SK-N-SH (cell line): Measurements from ENCODE around the gene SIDT1. TPM values are rescaled to one million over a fixed set of nuclear protein-coding genes. Genes with fewer than 3 reads are reported as not detected.

ENCODE experiments used
- CTCF ChIA-PET: fragments of 300-600, 350-600 bp; formaldehyde crosslinking; extraction: SDS; loops from one replicate; lab custom pipeline; 2021; lab: Yijun Ruan, JAX
- POLR2A ChIA-PET: fragments of 350-600 bp; sonication (Branson Sonifier 250); formaldehyde crosslinking; extraction: SDS; loops from one replicate; lab custom pipeline; 2020; ENCODE audit warnings: antibody characterized with exemption, inconsistent platforms; lab: Yijun Ruan, JAX
- DNase-seq: peaks from one replicate; pipeline ENCODE4 v3.0.0; 2012
- H2AFZ ChIP-seq: fragments of 200-600 bp; sonication (generic); 2 replicates; pipeline ENCODE4 v1.8.1; 2016; ENCODE audit warnings: antibody characterized with exemption, mild to moderate bottlenecking, low read depth
- H3F3A ChIP-seq: fragments of 200-600 bp; sonication (generic); replicated peaks from 2 replicates; pipeline ENCODE3; 2016; ENCODE audit warnings: antibody characterized with exemption, mild to moderate bottlenecking; ENCODE audit not compliant: insufficient read depth
- H3K27ac ChIP-seq, 2 experiments: fragments of 200-500 bp in 1 of 2; fragments of 200-600 bp in 1 of 2; sonication (Bioruptor generic) in 1 of 2; sonication (generic), shearing (Covaris generic) in 1 of 2; 2 replicates each; pipeline versions ENCODE4 v1.5.1 to v1.6.1; 2014 to 2016; ENCODE audit warnings: low read depth in 2 of 2, inconsistent platforms in 1 of 2, low read length in 1 of 2, mild to moderate bottlenecking in 1 of 2, mixed read lengths in 1 of 2
- H3K27me3 ChIP-seq: fragments of 200-600 bp; sonication (generic), shearing (Covaris generic); 2 replicates; pipeline ENCODE4 v1.6.1; 2016; ENCODE audit warnings: mixed run types; ENCODE audit not compliant: insufficient read depth
- H3K36me3 ChIP-seq, 2 experiments: fragments of 200-500 bp in 1 of 2; fragments of 200-600 bp in 1 of 2; sonication (Bioruptor generic) in 1 of 2; sonication (generic) in 1 of 2; replicated peaks in 1 of 2; 2 replicates each; pipeline versions ENCODE3 to v1.5.1; 2014 to 2016; ENCODE audit warnings: low read length in 1 of 2, mild to moderate bottlenecking in 1 of 2; ENCODE audit not compliant: insufficient read depth in 2 of 2, control insufficient read depth in 1 of 2
- H3K4me1 ChIP-seq, 2 experiments: fragments of 200-500 bp in 1 of 2; fragments of 200-600 bp in 1 of 2; sonication (Bioruptor generic) in 1 of 2; sonication (generic), shearing (Covaris generic) in 1 of 2; 2 replicates each; pipeline versions ENCODE4 v1.5.1 to v1.6.1; 2014 to 2016; ENCODE audit warnings: low read depth in 1 of 2, low read length in 1 of 2, mixed run types in 1 of 2; ENCODE audit not compliant: insufficient read depth in 2 of 2, control insufficient read depth in 1 of 2
- H3K4me2 ChIP-seq: fragments of 200-600 bp; sonication (generic), shearing (Covaris generic); 2 replicates; pipeline ENCODE4 v1.6.1; 2017; ENCODE audit warnings: mixed run types
- H3K4me3 ChIP-seq, 2 experiments: fragments of 200-500 bp in 1 of 2; fragments of 200-600 bp in 1 of 2; sonication (Bioruptor generic) in 1 of 2; sonication (generic), shearing (Covaris generic) in 1 of 2; 2 replicates each; pipeline versions ENCODE4 v1.5.1 to v1.8.1; 2014 to 2016; ENCODE audit warnings: low read depth in 2 of 2, inconsistent platforms in 1 of 2, low read length in 1 of 2, mild to moderate bottlenecking in 1 of 2, mixed read lengths in 1 of 2, moderate library complexity in 1 of 2
- H3K79me2 ChIP-seq: fragments of 200-600 bp; sonication (generic); 2 replicates; pipeline ENCODE4 v1.8.1; 2017; ENCODE audit warnings: mild to moderate bottlenecking; ENCODE audit not compliant: insufficient read depth
- H3K9ac ChIP-seq: fragments of 200-600 bp; sonication (generic); 2 replicates; pipeline ENCODE4 v1.6.1; 2017; ENCODE audit warnings: mixed run types
- H3K9me2 ChIP-seq: fragments of 200-600 bp; sonication (generic); 2 replicates; pipeline ENCODE4 v1.6.1; 2017; ENCODE audit warnings: mixed run types
- H3K9me3 ChIP-seq: fragments of 200-600 bp; sonication (generic); 2 replicates; pipeline ENCODE4 v1.6.1; 2017; ENCODE audit warnings: mixed run types, mild to moderate bottlenecking, moderate library complexity
- H4K20me1 ChIP-seq: fragments of 200-600 bp; sonication (generic); 2 replicates; pipeline ENCODE4 v1.6.1; 2017; ENCODE audit warnings: mild to moderate bottlenecking, mixed run types; ENCODE audit not compliant: insufficient read depth
- CTCF ChIP-seq: fragments of 200-600 bp; sonication (generic); IDR thresholded peaks from 2 replicates; pipeline ENCODE4 v1.6.1; 2017; ENCODE audit warnings: antibody characterized with exemption, mild to moderate bottlenecking, moderate library complexity
- EP300 ChIP-seq, 2 experiments: IDR thresholded peaks; 2 replicates each; pipeline versions ENCODE4 v1.4.0 to v1.6.1; 2012; ENCODE audit warnings: borderline replicate concordance in 1 of 2, low read depth in 1 of 2, low read length in 1 of 2
- FOSL2 ChIP-seq: IDR thresholded peaks from 2 replicates; pipeline ENCODE4 v1.4.0; 2012; ENCODE audit warnings: low read depth, mild to moderate bottlenecking, moderate library complexity, borderline replicate concordance
- FOXJ3 ChIP-seq: sonication (generic); formaldehyde crosslinking; IDR thresholded peaks from 2 replicates; pipeline ENCODE4 v1.5.1; 2020; ENCODE audit warnings: mild to moderate bottlenecking, missing genetic modification reagents
- FOXM1 ChIP-seq: IDR thresholded peaks from 2 replicates; pipeline ENCODE4 v1.4.0; 2012; ENCODE audit warnings: low read depth, mild to moderate bottlenecking
- GABPA ChIP-seq: IDR thresholded peaks from 2 replicates; pipeline ENCODE4 v1.4.0; 2012; ENCODE audit warnings: low read depth, mild to moderate bottlenecking
- GATA2 ChIP-seq: sonication (generic); formaldehyde crosslinking; IDR thresholded peaks from 2 replicates; pipeline ENCODE4 v1.5.0; 2020; ENCODE audit warnings: mild to moderate bottlenecking, missing genetic modification reagents
- JUND ChIP-seq: IDR thresholded peaks from 2 replicates; pipeline ENCODE4 v1.4.0; 2012
- MEF2A ChIP-seq: IDR thresholded peaks from 2 replicates; pipeline ENCODE4 v1.4.0; 2012; ENCODE audit warnings: low read depth, borderline replicate concordance
- NFIC ChIP-seq: IDR thresholded peaks from 2 replicates; pipeline ENCODE4 v1.4.0; 2012; ENCODE audit warnings: borderline replicate concordance
- TAF1 ChIP-seq: IDR thresholded peaks from 2 replicates; pipeline ENCODE4 v1.6.1; 2012; ENCODE audit warnings: low read depth, mild to moderate bottlenecking, low read length, moderate library complexity, borderline replicate concordance
- TEAD4 ChIP-seq: IDR thresholded peaks from 2 replicates; pipeline ENCODE4 v1.4.0; 2012; ENCODE audit warnings: mild to moderate bottlenecking, borderline replicate concordance; ENCODE audit not compliant: insufficient read depth
- USF1 ChIP-seq: IDR thresholded peaks from 2 replicates; pipeline ENCODE4 v1.4.0; 2012; ENCODE audit warnings: low read depth, borderline replicate concordance
- YY1 ChIP-seq: IDR thresholded peaks from 2 replicates; pipeline ENCODE4 v1.4.0; 2012; ENCODE audit warnings: low read depth, mild to moderate bottlenecking
- WGBS: methylation state at CpG from one replicate; pipeline ENCODE4 v1.1.6; 2017; ENCODE audit warnings: low lambda C conversion rate; 5-methylcytosine and 5-hydroxymethylcytosine counted together
- polyA plus RNA-seq, 3 experiments: library from polyadenylated mRNA; depleted of rRNA; stranded (reverse); fragments of >200 nt; gene quantifications; 2 replicates each; pipeline ENCODE4 v1.2.3, GENCODE V29; 2012
- TF ChIP-seq, protein P1 (sequence below): IDR thresholded peaks from 2 replicates; pipeline ENCODE4; 2012
- TF ChIP-seq, protein P2 (sequence below): IDR thresholded peaks from 2 replicates; pipeline ENCODE4 v1.6.1; 2012; ENCODE audit warnings: mild to moderate bottlenecking, low read depth, low read length, moderate library complexity
- TF ChIP-seq, protein P3 (sequence below): IDR thresholded peaks from 2 replicates; pipeline ENCODE4 v1.4.0; 2012; ENCODE audit warnings: low read depth, borderline replicate concordance

The SIDT1 gene
- polyA plus RNA-seq, 1 of the 3 experiments (the other 2 are of a cell fraction), result 0.02 TPM

DNA sequence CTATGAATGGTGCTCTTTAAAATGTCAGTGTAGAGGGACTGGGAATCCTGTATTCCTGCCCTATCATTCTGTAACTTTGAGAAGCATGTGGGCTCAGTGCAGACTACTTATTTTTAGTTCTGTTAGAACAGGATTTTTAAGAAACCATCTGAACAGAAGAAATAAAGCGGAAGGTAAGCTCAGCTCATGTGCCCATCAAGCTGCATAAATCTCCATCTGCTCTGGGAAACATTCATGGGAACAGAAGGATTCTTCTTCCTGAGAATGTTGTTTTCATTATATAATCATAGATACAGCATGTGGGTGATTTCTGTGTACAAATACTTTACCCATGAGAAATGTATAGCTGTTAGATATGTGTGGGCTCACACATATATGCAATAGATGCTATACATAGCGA is 69.9 kb downstream of the SIDT1 start:
- POLR2A ChIA-PET, result no interaction called here
- Histone ChIP-seq H3K4me3 (no peak overlapping the region), H3K27me3 (no peaks in the 10 kb centered on the region), H3K9ac (no peak overlapping the region), H3K4me2 (no peak overlapping the region), H3F3A (no peaks in the 10 kb centered on the region), H3K36me3 (no peaks in the 10 kb centered on the region), H3K27ac (no peak overlapping the region), H3K79me2 (no peaks in the 10 kb centered on the region), H2AFZ (no peak overlapping the region), H4K20me1 (no peaks in the 10 kb centered on the region), H3K4me1 (no peaks in the 10 kb centered on the region; a peak in 1 of 4 replicates), H3K9me3 (no peaks in the 10 kb centered on the region), H3K9me2 (no peaks in the 10 kb centered on the region)
- CTCF ChIA-PET, result interaction anchor here (0.6 kb wide), 1 partner anchor 23 kb away, joined by 3 read pairs; no protein-coding TSS in a partner anchor
- DNase-seq, result no peak
- TF ChIP-seq JUND (no peak), USF1 (no peak), NFIC (no peak), FOXM1 (no peak), TEAD4 (no peak), MEF2A (no peak), CTCF (no peak), TAF1 (no peak), GABPA (no peak), FOSL2 (no peak), YY1 (no peak), EP300 (IDR thresholded peaks at IDR 0.05; ENCODE audit: borderline replicate concordance in 1 of 2, low read depth in 1 of 2, low read length in 1 of 2) (no peak), GATA2 (no peak), FOXJ3 (CRISPR knock-in tag) (no peak)
- TF ChIP-seq, protein P1, sequence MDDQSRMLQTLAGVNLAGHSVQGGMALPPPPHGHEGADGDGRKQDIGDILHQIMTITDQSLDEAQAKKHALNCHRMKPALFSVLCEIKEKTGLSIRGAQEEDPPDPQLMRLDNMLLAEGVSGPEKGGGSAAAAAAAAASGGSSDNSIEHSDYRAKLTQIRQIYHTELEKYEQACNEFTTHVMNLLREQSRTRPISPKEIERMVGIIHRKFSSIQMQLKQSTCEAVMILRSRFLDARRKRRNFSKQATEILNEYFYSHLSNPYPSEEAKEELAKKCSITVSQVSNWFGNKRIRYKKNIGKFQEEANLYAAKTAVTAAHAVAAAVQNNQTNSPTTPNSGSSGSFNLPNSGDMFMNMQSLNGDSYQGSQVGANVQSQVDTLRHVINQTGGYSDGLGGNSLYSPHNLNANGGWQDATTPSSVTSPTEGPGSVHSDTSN, result no peak
- TF ChIP-seq, protein P2, sequence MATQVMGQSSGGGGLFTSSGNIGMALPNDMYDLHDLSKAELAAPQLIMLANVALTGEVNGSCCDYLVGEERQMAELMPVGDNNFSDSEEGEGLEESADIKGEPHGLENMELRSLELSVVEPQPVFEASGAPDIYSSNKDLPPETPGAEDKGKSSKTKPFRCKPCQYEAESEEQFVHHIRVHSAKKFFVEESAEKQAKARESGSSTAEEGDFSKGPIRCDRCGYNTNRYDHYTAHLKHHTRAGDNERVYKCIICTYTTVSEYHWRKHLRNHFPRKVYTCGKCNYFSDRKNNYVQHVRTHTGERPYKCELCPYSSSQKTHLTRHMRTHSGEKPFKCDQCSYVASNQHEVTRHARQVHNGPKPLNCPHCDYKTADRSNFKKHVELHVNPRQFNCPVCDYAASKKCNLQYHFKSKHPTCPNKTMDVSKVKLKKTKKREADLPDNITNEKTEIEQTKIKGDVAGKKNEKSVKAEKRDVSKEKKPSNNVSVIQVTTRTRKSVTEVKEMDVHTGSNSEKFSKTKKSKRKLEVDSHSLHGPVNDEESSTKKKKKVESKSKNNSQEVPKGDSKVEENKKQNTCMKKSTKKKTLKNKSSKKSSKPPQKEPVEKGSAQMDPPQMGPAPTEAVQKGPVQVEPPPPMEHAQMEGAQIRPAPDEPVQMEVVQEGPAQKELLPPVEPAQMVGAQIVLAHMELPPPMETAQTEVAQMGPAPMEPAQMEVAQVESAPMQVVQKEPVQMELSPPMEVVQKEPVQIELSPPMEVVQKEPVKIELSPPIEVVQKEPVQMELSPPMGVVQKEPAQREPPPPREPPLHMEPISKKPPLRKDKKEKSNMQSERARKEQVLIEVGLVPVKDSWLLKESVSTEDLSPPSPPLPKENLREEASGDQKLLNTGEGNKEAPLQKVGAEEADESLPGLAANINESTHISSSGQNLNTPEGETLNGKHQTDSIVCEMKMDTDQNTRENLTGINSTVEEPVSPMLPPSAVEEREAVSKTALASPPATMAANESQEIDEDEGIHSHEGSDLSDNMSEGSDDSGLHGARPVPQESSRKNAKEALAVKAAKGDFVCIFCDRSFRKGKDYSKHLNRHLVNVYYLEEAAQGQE, result no peak
- TF ChIP-seq, protein P3, sequence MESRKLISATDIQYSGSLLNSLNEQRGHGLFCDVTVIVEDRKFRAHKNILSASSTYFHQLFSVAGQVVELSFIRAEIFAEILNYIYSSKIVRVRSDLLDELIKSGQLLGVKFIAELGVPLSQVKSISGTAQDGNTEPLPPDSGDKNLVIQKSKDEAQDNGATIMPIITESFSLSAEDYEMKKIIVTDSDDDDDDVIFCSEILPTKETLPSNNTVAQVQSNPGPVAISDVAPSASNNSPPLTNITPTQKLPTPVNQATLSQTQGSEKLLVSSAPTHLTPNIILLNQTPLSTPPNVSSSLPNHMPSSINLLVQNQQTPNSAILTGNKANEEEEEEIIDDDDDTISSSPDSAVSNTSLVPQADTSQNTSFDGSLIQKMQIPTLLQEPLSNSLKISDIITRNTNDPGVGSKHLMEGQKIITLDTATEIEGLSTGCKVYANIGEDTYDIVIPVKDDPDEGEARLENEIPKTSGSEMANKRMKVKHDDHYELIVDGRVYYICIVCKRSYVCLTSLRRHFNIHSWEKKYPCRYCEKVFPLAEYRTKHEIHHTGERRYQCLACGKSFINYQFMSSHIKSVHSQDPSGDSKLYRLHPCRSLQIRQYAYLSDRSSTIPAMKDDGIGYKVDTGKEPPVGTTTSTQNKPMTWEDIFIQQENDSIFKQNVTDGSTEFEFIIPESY, result no peak
- 47% methylated on average over 2 of the region's 2 CpGs for WGBS
